NCI-H2081 (cell line): ENCODE measurements around the gene BNIPL.

ENCODE experiments used
- DNase-seq, 2 experiments: peaks; one replicate each; lab custom pipeline; 2025; lab: John Stamatoyannopoulos, UW

Gene BNIPL

DNA sequence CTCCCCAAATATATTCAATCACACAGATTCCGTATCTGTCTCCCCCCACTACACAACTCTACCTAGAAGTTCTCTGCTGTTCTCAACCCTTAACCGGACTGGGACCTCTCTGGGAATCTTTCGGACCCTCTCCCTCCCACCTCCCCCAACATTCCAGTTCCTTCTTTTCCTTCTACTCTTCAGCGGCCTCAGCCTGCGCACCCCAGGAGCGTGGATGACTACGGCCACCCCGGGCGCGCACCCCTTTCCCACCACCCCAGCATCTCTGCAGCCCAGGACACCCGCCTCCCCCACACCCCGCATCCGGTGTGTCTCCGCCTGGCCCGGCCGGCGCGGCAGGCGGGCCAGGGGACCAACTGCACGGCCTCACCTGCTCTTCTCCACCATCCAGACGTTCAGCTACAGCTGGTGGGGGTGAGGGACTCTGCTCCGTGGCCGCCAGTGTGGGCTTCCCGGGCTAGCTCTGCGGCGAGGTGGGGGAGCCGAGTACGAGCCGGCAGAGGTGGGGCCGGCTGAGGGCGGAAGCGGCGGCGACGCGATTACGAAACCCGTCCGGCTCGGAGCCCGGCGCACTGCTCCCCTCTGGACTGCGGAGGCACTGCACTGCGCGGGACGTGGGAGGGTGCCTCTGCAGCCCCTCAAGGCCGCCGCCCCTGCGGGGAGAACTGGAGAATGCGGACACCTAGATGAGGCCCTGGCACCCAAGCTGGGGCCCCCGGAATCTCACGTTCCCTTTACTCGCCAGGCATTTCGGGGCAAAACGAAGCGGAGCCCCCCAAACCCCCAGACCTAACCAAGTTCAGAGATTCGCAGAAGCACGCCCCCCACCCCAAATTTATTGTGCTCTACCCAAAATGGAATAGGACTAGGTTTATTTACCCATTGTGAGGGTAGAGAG, 23.0 kb downstream of the BNIPL start, which contains the start of gene CDC42SE1:
TSS of gene CDC42SE1 (minus strand) at position 514 of the 898 bp plus-strand sequence. CDS start 3,892 bp downstream, outside the sequence.
- DNase-seq = peak; percentile 92 to 93

DNA sequence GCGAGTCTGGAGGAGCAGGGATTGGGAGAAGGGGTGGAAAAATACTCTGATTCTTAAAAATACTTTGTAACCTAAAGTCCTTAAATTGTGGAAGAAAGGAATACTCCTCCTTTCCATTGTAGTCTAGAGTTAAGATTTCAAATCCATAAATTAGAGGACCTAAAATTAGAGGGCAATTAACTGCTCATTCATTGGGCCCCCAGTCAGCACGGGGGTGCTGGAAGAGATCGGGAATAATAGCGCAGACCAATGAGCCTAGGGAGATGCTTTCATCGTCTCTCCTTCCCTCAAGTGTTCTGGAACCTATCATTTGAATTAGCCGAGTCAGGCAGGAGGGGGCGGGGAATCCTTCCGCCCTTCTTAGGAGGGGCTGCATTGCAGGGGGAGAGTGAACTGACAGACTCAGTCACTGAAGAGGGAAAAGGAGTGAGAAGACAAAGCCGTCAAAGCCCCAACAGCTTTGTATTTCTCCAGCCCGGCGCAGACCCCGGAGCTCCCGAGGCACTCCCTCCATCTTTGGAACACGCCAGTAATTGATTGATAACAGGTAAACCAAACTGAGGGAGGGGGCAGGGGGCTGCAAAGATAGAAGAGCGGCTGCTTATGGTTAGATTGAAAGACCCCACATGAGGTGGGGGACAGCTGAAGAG, 23.7 kb downstream of the BNIPL start, which contains the start of gene MLLT11:
TSS of gene MLLT11 (plus strand) at position 391 of the 650 bp plus-strand sequence. CDS start 6,828 bp downstream, outside the sequence.
- peak; percentile 78 to 90 for DNase-seq

DNA sequence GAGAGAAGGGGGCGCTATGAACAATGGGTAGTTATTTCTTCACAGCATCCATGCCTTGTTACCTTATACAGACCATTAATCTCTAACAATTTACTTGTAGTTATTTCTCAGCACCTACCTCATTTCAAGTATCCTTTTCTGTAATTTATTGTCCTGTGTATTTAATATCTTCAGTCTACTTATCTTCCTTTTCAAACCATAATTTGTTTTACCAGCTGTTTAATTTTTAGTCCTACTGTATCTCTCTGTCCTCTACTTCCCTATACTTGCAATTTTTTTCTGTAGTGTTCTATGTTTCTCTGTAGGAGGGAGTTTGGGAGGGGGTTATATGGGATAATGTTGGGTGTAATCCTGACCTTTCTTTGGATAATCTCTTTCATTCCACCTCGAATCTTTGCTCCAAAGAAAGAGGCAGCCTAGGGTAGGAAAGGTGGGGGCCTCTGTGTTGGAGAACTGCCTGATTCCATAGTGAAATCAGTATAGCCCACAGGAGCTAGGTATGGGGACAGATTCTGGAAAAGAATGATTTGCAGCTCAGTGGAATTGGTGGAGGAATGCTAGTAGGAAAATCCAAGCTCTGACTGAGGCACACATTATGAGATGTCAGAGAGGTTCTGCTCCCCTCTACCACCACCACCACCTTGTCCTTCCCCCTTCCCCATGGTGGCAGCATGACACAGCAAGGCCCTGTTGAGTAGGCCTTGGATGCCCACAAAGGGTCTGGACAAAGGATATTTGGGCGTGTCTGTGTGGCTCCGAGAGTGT, 24.5 kb downstream of the BNIPL start:
- peak; percentile 56 to 76 for DNase-seq

DNA sequence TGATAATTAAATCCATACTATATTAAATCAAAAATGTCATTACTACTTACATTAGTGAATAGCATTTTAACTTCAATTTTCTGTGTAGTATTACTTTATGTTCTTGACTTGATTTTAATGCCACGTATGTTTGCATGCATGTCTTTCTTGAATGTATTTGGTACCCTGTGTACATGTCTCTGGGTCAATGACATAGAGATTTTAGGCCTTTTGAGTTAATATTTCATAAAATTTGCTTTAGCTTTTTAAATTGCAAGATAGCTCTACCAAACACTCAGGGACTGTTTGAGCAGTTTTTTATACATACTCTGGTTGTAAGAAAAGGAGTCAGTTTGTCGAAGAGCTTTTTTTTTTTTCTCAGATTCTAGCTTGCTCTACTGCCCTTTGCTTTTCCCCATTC, 25.3 kb downstream of the BNIPL start:
- DNase-seq = no peak

DNA sequence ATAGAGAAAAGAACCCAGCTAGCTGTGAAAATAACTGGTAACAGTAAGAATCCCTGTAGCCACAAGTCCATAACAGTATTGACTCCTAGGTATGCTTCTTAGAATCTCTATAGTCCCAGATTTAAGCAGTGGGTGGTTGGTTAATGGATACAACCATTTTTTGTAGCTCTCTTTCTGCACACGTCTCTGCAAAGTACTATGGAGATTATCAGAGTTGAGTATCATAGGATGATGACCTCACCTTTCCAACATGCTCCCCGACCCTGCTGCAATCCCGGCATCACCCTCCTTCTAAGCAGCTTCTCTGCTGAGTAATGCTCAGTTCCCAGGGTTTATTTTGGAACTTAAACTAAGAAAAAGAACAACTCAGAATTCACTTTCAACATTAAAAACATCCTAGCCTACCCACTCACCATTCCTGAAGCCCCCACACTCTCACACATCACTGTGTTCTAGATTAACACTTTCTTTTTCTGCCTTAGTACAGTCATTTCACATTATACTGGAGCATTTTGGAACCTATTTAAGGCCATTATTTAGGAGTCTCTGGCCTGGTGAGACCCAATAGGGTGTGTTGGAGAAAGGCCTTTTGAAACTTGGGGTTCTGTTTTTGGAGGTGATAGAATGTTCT, 26.5 kb downstream of the BNIPL start:
- no peak for DNase-seq

DNA sequence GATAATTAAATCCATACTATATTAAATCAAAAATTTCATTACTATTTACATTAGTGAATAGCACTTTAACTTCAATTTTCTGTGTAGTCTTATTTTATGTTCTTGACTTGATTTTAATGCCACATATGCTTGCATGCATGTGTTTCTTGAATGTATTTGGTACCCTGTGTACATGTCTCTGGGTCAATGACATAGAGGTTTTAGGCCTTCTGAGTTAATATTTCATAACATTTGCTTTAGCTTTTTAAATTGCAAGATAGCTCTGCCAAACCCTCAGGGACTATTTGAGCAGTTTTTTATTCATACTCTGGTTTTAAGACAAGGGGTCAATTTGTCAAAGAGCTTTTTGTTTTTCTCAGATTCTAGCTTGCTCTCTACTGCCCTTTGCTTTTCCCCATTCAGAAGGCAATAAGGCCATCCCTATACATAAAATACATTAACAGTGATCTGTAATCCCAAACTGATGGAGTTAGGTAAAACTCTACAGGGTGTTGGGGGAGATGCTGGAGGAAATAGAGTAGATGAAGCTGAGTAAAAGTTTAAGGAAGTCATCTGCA, 28.8 kb downstream of the BNIPL start:
- DNase-seq = no peak

DNA sequence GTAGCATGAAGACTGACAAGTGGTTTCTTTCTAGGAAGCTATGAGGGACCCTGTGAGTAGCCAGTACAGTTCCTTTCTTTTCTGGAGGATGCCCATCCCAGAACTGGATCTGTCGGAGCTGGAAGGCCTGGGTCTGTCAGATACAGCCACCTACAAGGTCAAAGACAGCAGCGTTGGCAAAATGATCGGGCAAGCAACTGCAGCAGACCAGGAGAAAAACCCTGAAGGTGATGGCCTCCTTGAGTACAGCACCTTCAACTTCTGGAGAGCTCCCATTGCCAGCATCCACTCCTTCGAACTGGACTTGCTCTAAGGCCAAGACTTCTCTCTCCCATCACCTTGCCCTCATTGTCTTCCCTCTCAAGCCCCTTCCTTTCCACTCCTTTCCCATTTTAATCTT, 30.8 kb downstream of the BNIPL start:
- DNase-seq = no peak

DNA sequence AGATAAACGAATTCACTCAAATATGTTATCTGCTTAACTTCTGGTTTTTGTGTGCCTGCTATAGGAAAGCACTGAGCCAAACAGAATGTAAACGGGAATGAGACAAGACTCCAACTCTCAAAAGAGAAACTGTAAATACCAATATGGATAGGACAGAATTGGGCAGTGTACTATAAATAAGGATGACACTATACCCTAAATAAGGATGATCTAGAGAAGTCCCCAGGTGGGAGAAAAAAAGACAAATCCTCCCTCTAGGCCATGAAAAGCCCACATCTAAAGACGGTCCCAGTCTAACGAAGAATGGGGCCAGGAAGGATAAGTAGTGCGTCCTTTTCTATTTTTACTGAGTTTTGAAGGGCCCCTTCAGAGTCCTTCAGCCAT, 32.7 kb downstream of the BNIPL start:
- DNase-seq = no peak

DNA sequence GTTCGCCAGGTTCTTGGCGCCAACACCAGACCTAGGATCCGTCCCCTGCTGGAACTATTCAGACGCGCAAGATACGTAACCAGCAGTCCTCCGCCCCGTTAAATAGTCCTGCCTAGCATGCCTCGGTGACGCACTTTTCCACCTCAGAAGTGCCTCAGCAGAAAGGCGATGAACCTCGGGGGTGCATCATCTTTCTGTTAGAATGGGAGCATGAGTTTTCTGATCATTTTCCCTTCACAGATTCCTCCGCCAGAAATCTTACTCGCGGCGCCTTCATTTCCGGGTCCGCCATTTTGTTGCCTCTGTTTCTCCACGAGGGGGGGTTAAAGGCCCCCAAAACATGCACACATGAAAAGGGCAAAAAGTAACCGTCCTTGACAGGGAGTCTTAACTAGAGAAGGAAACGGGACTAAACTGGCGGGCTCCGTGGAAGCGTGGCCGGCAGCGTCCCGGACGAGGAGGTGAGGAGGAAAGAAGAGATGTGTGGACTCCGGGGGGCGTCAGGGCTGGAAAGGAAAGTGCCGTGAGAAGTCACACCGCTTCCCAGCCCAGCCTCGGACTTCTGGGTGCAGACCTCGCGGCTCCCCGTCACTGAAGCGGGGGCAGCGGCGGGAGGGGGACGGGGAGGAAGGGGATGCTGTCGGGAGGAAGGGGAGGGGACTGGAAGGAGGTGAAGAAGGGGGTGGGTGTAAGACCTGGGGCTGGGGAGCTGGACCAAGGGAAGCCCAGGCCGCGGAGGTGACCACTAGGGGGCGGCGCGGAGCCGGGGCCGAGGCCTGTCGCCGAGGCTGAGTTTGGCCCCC, 34.3 kb downstream of the BNIPL start, which contains the start of gene GABPB2:
TSS of gene GABPB2 (plus strand) at position 288 of the 803 bp plus-strand sequence. CDS start 17,429 bp downstream, outside the sequence.
- peak; percentile 93 to 96 for DNase-seq

DNA sequence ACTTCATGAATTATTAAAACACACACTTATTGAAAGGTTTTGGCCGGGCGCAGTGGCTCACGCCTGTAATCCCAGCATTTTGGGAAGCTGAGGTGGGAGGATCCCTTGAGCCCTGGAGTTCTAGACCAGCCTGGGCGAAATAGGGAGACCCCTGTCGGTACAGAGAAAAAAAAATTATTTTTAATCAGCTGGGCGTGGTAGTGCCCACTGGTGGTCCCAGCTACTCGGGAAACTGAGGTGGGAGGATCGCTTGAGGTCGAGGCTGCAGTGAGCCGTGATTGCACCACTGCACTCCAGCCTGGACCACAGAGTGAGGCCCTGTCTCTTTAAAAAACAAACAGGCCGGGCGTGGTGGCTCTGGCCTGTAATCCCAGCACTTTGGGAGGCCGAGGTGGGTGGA, 35.8 kb downstream of the BNIPL start:
- DNase-seq = no peak

DNA sequence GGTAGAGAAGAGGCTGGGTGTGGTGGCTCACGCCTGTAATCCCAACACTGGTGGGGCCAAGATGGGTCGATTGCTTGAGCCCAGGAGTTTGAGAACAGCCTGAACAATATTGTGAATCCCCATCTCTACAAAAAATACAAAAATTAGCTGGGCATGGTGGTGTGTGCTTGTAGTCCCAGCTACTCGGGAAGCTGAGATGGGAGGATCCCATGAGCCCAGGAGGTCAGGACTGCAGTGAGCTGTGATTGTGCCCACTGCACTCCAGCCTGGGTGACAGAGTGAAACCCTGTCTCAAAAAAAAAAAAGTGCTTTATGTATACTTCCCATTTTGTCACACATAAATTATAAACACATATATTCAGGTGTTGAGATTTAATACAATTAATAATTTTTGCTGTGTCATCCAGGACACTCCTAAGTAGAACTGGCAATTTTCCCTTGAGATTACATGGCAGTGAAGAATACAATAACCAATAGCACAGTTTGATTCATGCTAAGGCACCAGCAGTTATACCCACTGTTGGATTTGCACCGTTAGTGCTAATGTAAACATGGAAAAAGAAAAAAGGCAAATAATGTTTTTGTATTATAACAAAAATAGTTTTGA, 49.7 kb downstream of the BNIPL start:
- peak in 1 of 2 experiments; percentile 19 for DNase-seq
